ENCODE measurements around the gene GABPB1. TPM values are rescaled to one million over a fixed set of nuclear protein-coding genes. Genes with fewer than 3 reads are reported as not detected.

GABPB1 gene
- total RNA-seq, 1 experiment from 2014 or later, result 45.0 TPM

DNA sequence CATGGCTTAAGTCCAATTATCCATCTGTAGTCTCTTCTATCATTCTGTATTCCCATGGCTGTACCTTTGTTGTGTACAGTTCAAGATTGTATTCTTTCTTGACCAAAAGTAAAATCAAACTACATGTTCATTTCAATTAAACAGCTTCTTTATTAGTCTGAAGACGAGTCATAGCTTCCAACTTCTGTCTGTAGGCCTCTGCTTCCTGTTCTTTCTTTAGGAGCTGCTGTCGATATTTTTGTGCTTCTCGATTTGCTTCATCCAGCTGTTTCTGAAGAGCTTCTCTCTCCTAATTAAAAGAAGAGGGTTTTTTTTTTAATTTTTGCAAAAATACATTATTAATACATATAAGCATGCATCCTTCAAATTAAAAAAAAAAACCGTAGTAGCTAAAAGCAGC is 76.5 kb downstream of the GABPB1 start:
- H3K27ac ChIP-seq (ENCODE audit: insufficient read length, low read depth, low read length), result no peak overlapping the region
- no peak overlapping the region for H3K4ac ChIP-seq (ENCODE audit: low read depth, low read length)
- Mint-ChIP-seq H3K4me1 (0 out of 4 replicates have a peak, but pooled peaks cover 0 to 3% of the 10 kb centered on the region in 2 experiments), H3K4me3 (no peak overlapping the region), H3K9me3 (no peaks in the 10 kb centered on the region), H3K36me3 (ENCODE audit: insufficient read depth in 1 of 3, low read depth in 3 of 3) (no peaks in the 10 kb centered on the region; a peak in 1 of 7 replicates), H3K27ac (no peak overlapping the region), H3K27me3 (ENCODE audit: low read depth) (no peaks in the 10 kb centered on the region)
- H3K14ac ChIP-seq (ENCODE audit: insufficient read depth, low read length), result no peak overlapping the region
- no peaks in the 10 kb centered on the region for H3K23me2 ChIP-seq (ENCODE audit: insufficient read length, low read depth, low read length, poor library complexity, severe bottlenecking)
- H3K23ac ChIP-seq (ENCODE audit: insufficient read length, low read depth, low read length), result no peak overlapping the region
- H4K5ac ChIP-seq (ENCODE audit: insufficient read length, low read depth, low read length), result no peak overlapping the region
- WGBS (ENCODE audit: extremely low coverage, insufficient read length, low lambda C conversion rate), result no CpG with 5 or more reads among the region's 4 CpGs
- no peak overlapping the region for H3K18ac ChIP-seq (ENCODE audit: insufficient read length, low read depth, low read length)
- DNase-seq, result no peak
- H3T11ph ChIP-seq (ENCODE audit: low read length), result no peak overlapping the region
- H2AK5ac ChIP-seq (ENCODE audit: insufficient read length, low read length), result no peak overlapping the region
- no peak overlapping the region for H4K91ac ChIP-seq (ENCODE audit: insufficient read length, low read depth, low read length)
- no peaks in the 10 kb centered on the region for H4K20me1 ChIP-seq (ENCODE audit: control insufficient read depth, insufficient read depth, insufficient read length)
- H2BK5ac ChIP-seq (ENCODE audit: insufficient read length, low read length), result no peak overlapping the region
- no peak overlapping the region for H2BK12ac ChIP-seq (ENCODE audit: insufficient read length, low read depth, low read length)
- TF ChIP-seq, protein P1, sequence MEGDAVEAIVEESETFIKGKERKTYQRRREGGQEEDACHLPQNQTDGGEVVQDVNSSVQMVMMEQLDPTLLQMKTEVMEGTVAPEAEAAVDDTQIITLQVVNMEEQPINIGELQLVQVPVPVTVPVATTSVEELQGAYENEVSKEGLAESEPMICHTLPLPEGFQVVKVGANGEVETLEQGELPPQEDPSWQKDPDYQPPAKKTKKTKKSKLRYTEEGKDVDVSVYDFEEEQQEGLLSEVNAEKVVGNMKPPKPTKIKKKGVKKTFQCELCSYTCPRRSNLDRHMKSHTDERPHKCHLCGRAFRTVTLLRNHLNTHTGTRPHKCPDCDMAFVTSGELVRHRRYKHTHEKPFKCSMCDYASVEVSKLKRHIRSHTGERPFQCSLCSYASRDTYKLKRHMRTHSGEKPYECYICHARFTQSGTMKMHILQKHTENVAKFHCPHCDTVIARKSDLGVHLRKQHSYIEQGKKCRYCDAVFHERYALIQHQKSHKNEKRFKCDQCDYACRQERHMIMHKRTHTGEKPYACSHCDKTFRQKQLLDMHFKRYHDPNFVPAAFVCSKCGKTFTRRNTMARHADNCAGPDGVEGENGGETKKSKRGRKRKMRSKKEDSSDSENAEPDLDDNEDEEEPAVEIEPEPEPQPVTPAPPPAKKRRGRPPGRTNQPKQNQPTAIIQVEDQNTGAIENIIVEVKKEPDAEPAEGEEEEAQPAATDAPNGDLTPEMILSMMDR (conservative IDR thresholded peaks at IDR 0.05), result no peak
- H3K56ac ChIP-seq (ENCODE audit: insufficient read length, low read depth, low read length), result no peak overlapping the region
- H3K4me2 ChIP-seq (ENCODE audit: insufficient read depth, insufficient read length, low read length), result no peak overlapping the region
- H2BK15ac ChIP-seq (ENCODE audit: low read depth, low read length), result no peak overlapping the region
- H3K9ac ChIP-seq (ENCODE audit: extremely low read depth, insufficient read length, low read length), result no peak overlapping the region
- no peaks in the 10 kb centered on the region for H3K9me3 ChIP-seq (ENCODE audit: control insufficient read depth, low read depth, low read length)
- no peak overlapping the region for H4K8ac ChIP-seq (replicated peaks; ENCODE audit: insufficient read length, low read depth, low read length)
- no peaks in the 10 kb centered on the region for H3K79me1 ChIP-seq (ENCODE audit: insufficient read depth, low read depth, low read length, poor library complexity, severe bottlenecking)
- H2BK20ac ChIP-seq (ENCODE audit: low read depth, low read length, poor library complexity, severe bottlenecking), result no peak overlapping the region
- H2BK120ac ChIP-seq (ENCODE audit: low read depth, low read length, poor library complexity, severe bottlenecking), result no peak overlapping the region
- no peaks in the 10 kb centered on the region for H3K27me3 ChIP-seq (ENCODE audit: insufficient read depth, low read length)
- H2AFZ ChIP-seq (ENCODE audit: low read length), result no peak overlapping the region
- H3K4me1 ChIP-seq (ENCODE audit: insufficient read depth, low read length), result no peaks in the 10 kb centered on the region
- H3K79me2 ChIP-seq (ENCODE audit: insufficient read depth, low read length), result no peaks in the 10 kb centered on the region
